ENCODE results near the gene PFKFB3.

- TF ChIP-seq EP300 (IDR thresholded peaks at IDR 0.05; ENCODE audit: low read depth in 2 of 2, low read length in 2 of 2) (no peak), EP300 (CRISPR knock-in tag; IDR thresholded peaks at IDR 0.05; ENCODE audit: borderline replicate concordance) (no peak), POLR2AphosphoS5 (IDR thresholded peaks at IDR 0.05; ENCODE audit: low read depth, low read length) (no peak), ZNF660 (CRISPR knock-in tag; IDR thresholded peaks at IDR 0.05; ENCODE audit: borderline replicate concordance, low read depth) (no peak), SRY (CRISPR knock-in tag; IDR thresholded peaks at IDR 0.05) (no peak), MAFF (IDR thresholded peaks at IDR 0.05; ENCODE audit: low read depth, low read length) (no peak), CTCF (CRISPR knock-in tag; IDR thresholded peaks at IDR 0.05) (no peak), MAFG (CRISPR knock-in tag; IDR thresholded peaks at IDR 0.05) (no peak), ZBTB8A (CRISPR knock-in tag; IDR thresholded peaks at IDR 0.05; ENCODE audit: borderline replicate concordance, low read depth) (no peak), GLMP (CRISPR knock-in tag; IDR thresholded peaks at IDR 0.05; ENCODE audit: borderline replicate concordance) (no peak), ZNF839 (CRISPR knock-in tag; IDR thresholded peaks at IDR 0.05; ENCODE audit: borderline replicate concordance) (no peak)
- TF ChIP-seq, protein P1, sequence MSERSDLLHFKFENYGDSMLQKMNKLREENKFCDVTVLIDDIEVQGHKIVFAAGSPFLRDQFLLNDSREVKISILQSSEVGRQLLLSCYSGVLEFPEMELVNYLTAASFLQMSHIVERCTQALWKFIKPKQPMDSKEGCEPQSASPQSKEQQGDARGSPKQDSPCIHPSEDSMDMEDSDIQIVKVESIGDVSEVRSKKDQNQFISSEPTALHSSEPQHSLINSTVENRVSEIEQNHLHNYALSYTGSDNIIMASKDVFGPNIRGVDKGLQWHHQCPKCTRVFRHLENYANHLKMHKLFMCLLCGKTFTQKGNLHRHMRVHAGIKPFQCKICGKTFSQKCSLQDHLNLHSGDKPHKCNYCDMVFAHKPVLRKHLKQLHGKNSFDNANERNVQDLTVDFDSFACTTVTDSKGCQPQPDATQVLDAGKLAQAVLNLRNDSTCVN (CRISPR knock-in tag; IDR thresholded peaks at IDR 0.05; ENCODE audit: borderline replicate concordance): no peak
Measured at GRCh38 chr10:6198171-6198570, 4.6 kb upstream of the PFKFB3 start.
